C4-2B (cell line): ENCODE measurements around the gene KDM4C.

ENCODE experiments used
- ZFX ChIP-seq: fragments of 450-650 bp; IDR thresholded peaks from 2 replicates; pipeline ENCODE4 v1.6.1; 2017
- TF ChIP-seq, protein P1 (sequence below): fragments of 450-650 bp; conservative IDR thresholded peaks from 2 replicates; pipeline ENCODE4 v1.5.1; 2017; ENCODE audit warnings: mild to moderate bottlenecking

- TF ChIP-seq ZFX, result no peak
- TF ChIP-seq, protein P1, sequence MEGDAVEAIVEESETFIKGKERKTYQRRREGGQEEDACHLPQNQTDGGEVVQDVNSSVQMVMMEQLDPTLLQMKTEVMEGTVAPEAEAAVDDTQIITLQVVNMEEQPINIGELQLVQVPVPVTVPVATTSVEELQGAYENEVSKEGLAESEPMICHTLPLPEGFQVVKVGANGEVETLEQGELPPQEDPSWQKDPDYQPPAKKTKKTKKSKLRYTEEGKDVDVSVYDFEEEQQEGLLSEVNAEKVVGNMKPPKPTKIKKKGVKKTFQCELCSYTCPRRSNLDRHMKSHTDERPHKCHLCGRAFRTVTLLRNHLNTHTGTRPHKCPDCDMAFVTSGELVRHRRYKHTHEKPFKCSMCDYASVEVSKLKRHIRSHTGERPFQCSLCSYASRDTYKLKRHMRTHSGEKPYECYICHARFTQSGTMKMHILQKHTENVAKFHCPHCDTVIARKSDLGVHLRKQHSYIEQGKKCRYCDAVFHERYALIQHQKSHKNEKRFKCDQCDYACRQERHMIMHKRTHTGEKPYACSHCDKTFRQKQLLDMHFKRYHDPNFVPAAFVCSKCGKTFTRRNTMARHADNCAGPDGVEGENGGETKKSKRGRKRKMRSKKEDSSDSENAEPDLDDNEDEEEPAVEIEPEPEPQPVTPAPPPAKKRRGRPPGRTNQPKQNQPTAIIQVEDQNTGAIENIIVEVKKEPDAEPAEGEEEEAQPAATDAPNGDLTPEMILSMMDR, result no peak
Observed at GRCh38 chr9:7067169-7067568, 309.4 kb downstream of the KDM4C start.
